Glutamatergic neuron (in vitro differentiated cells): ENCODE measurements around the gene SLC10A7. TPM values are rescaled to one million over a fixed set of nuclear protein-coding genes. Genes with fewer than 3 reads are reported as not detected.

ENCODE experiments used
- DNase-seq: peaks from one replicate; pipeline ENCODE4 v3.0.0; 2022
- H3K27ac Mint-ChIP-seq: one replicate; pipeline ENCODE4 v1.8.0; 2020; ENCODE audit warnings: mild to moderate bottlenecking, mixed read lengths, inconsistent platforms; ENCODE audit not compliant: unreplicated experiment
- H3K27me3 Mint-ChIP-seq: one replicate; pipeline ENCODE4 v1.8.0; 2020; ENCODE audit warnings: mild to moderate bottlenecking, moderate library complexity, mixed read lengths, inconsistent platforms; ENCODE audit not compliant: unreplicated experiment
- H3K36me3 Mint-ChIP-seq: one replicate; pipeline ENCODE4 v1.8.0; 2020; ENCODE audit warnings: mild to moderate bottlenecking, mixed read lengths, inconsistent platforms; ENCODE audit not compliant: unreplicated experiment
- H3K4me1 Mint-ChIP-seq: one replicate; pipeline ENCODE4 v1.8.0; 2020; ENCODE audit warnings: mild to moderate bottlenecking, low read depth, mixed read lengths, inconsistent platforms; ENCODE audit not compliant: unreplicated experiment
- H3K4me3 Mint-ChIP-seq: one replicate; pipeline ENCODE4 v1.8.0; 2020; ENCODE audit warnings: mild to moderate bottlenecking, mixed read lengths, inconsistent platforms; ENCODE audit not compliant: unreplicated experiment
- H3K9me3 Mint-ChIP-seq: one replicate; pipeline ENCODE4 v1.8.0; 2020; ENCODE audit warnings: mild to moderate bottlenecking, moderate library complexity, mixed read lengths, inconsistent platforms; ENCODE audit not compliant: unreplicated experiment
- total RNA-seq: library from RNA; stranded (reverse); fragmentation: NEBNext Ultra II Directional; extraction: Animal tissue kit (Norgen Biotek cat#: 25700); gene quantifications from one replicate; pipeline ENCODE4 v1.2.1, GENCODE V29; 2021; ENCODE audit not compliant: unreplicated experiment
- TF ChIP-seq, protein P1 (sequence below): fragments of 200-600 bp; sonication (generic); IDR thresholded peaks from one replicate; pipeline ENCODE4 v1.5.0; 2021; ENCODE audit not compliant: partially characterized antibody, unreplicated experiment

Gene SLC10A7
- total RNA-seq, 1 donor from 2014 or later, result 13.5 TPM

DNA sequence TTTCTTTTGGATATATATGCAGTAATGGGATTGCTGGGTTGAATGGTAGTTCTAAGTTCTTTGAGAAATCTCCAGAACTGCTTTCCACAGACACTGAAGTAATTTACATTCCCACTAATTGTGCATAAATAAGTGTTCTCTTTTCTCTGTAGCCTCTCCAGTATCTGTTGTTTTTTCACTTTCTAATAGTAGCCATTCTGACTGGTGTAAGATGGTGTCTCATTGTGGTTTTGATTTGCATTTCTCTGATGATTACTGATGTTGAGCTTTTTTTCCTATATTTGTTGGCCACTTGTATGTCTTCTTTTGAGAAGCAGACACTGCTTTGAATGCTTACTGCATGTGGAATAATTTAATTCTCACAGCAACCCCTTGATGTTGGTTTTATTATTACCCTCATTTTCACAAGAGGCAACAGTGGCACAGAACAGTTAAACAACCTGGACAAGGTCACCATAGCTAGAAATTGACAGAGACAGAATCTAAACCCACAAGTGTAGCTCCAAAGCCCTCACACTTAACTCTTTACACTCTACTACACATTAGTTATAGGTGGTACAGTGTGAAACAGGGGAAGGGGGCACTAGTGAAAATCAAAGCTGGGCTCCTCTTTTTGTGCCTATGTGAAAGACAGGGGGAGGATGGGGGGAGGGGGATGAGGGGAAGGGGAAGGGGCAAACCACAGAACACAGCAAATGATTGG lies 211.3 kb downstream of the SLC10A7 start:
- no peak for DNase-seq
- TF ChIP-seq, protein P1, sequence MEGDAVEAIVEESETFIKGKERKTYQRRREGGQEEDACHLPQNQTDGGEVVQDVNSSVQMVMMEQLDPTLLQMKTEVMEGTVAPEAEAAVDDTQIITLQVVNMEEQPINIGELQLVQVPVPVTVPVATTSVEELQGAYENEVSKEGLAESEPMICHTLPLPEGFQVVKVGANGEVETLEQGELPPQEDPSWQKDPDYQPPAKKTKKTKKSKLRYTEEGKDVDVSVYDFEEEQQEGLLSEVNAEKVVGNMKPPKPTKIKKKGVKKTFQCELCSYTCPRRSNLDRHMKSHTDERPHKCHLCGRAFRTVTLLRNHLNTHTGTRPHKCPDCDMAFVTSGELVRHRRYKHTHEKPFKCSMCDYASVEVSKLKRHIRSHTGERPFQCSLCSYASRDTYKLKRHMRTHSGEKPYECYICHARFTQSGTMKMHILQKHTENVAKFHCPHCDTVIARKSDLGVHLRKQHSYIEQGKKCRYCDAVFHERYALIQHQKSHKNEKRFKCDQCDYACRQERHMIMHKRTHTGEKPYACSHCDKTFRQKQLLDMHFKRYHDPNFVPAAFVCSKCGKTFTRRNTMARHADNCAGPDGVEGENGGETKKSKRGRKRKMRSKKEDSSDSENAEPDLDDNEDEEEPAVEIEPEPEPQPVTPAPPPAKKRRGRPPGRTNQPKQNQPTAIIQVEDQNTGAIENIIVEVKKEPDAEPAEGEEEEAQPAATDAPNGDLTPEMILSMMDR, result no peak
- Mint-ChIP-seq H3K27ac (no peak overlapping the region), H3K9me3 (no peaks in the 10 kb centered on the region), H3K36me3 (no peaks in the 10 kb centered on the region), H3K4me1 (peaks cover 14% of the 10 kb centered on the region), H3K4me3 (no peak overlapping the region), H3K27me3 (no peaks in the 10 kb centered on the region)

- Mint-ChIP-seq H3K4me3 (no peak overlapping the region), H3K9me3 (no peaks in the 10 kb centered on the region), H3K27me3 (no peaks in the 10 kb centered on the region), H3K4me1 (peaks cover 14% of the 10 kb centered on the region), H3K36me3 (no peaks in the 10 kb centered on the region), H3K27ac (no peak overlapping the region)
- no peak for DNase-seq
- TF ChIP-seq, protein P1, result no peak
Measured at GRCh38 chr4:146308951-146309350, 212.8 kb downstream of the SLC10A7 start.

- Mint-ChIP-seq H3K36me3 (no peaks in the 10 kb centered on the region), H3K27me3 (peaks cover 5% of the 10 kb centered on the region), H3K9me3 (no peaks in the 10 kb centered on the region), H3K4me1 (no peaks in the 10 kb centered on the region), H3K4me3 (no peak overlapping the region), H3K27ac (no peak overlapping the region)
- DNase-seq, result no peak
- TF ChIP-seq, protein P1, result no peak
Measured at GRCh38 chr4:146302822-146303221, 218.9 kb downstream of the SLC10A7 start.

DNA sequence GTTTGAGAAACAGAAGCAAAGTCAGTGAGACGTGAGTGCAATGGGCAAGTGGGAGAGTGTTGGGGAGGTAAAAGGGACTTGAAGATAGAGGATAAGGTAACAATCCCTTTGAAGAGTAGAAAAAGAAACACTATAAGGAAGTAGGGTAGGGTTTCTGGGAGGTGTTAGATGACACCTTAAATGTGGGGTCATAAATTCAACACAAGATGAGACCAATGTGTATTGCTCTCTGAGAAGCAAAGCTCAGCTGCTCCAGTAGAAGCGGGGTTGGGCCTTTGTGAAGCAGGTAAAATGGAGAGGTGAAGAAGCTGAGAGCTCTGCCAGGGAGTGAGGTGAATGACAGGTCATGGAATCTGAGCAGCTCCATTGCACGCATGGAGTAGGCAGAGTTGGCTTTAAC lies 222.1 kb downstream of the SLC10A7 start:
- no peak overlapping the region for H3K27ac Mint-ChIP-seq

GRCh38 chr4:146294776-146295175 lies 227.0 kb downstream of the SLC10A7 start:
- TF ChIP-seq, protein P1, result no peak
- peaks cover 6% of the 10 kb centered on the region for H3K4me1 Mint-ChIP-seq
- H3K36me3 Mint-ChIP-seq, result no peaks in the 10 kb centered on the region
- H3K27me3 Mint-ChIP-seq, result no peaks in the 10 kb centered on the region
- H3K27ac Mint-ChIP-seq, result no peak overlapping the region
- no peak overlapping the region for H3K4me3 Mint-ChIP-seq
- DNase-seq, result no peak
- H3K9me3 Mint-ChIP-seq, result no peaks in the 10 kb centered on the region

More for the DNA sequence above, 222.1 kb downstream of the SLC10A7 start:
- TF ChIP-seq, protein P1, result no peak
- DNase-seq, result no peak
- peaks cover 3% of the 10 kb centered on the region for H3K4me1 Mint-ChIP-seq
- H3K4me3 Mint-ChIP-seq, result no peak overlapping the region
- H3K36me3 Mint-ChIP-seq, result no peaks in the 10 kb centered on the region
- H3K27me3 Mint-ChIP-seq, result peaks cover 5% of the 10 kb centered on the region
- no peaks in the 10 kb centered on the region for H3K9me3 Mint-ChIP-seq
